ENCODE measurements around the gene DUS4L. TPM values are rescaled to one million over a fixed set of nuclear protein-coding genes. Genes with fewer than 3 reads are reported as not detected.

Gene DUS4L
- total RNA-seq, 1 experiment from 2014 or later, result 10.2 TPM

DNA sequence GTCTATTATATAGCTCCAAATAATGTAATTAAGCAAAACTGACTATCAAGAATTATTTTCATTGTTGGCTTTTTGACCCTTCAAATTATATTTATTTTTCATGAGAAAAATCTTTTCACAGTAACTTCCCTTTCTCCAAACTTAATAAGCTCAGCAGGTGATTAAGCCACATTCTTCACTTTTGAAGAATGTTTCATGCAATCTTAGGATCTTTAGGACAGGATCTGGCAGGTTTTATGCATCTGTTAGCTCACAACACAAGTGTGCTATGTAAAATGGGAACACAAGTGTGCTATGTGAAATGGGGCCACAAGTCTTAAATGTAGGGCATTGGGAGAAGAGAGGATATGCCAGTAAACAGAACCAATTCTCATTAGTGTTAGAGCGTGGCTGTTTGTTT is 42.5 kb downstream of the DUS4L start:
- CTCF ChIA-PET, result no interaction called here
- no peaks in the 10 kb centered on the region for H3K9me3 ChIP-seq (ENCODE audit: low read length)
- H3K4me2 ChIP-seq (ENCODE audit: low read length), result no peak overlapping the region
- no peaks in the 10 kb centered on the region for H4K20me1 ChIP-seq (ENCODE audit: low read length)
- H3K27me3 ChIP-seq (ENCODE audit: low read length), result no peaks in the 10 kb centered on the region
- DNase-seq, result no peak
- no peaks in the 10 kb centered on the region for H3K4me1 ChIP-seq (ENCODE audit: insufficient read depth, low read length)
- H3K9ac ChIP-seq (ENCODE audit: low read length), result no peak overlapping the region
- no TSS peak for BruUV-seq (replicated peaks)
- H3K9me2 ChIP-seq (replicated peaks; ENCODE audit: low read length), result no peaks in the 10 kb centered on the region
- no peaks in the 10 kb centered on the region for H3F3A ChIP-seq (ENCODE audit: low read length, unreplicated experiment)
- no peak for TF ChIP-seq EZH2phosphoT487 (IDR thresholded peaks at IDR 0.05; ENCODE audit: borderline replicate concordance, low read length)
- TF ChIP-seq CTCF (conservative IDR thresholded peaks at IDR 0.05; ENCODE audit: low read depth, low read length), result no peak
- no peak for TF ChIP-seq EZH2 (IDR thresholded peaks at IDR 0.05; ENCODE audit: low read length, unreplicated experiment)
- no peak overlapping the region for H2AFZ ChIP-seq (ENCODE audit: low read length)
- no peaks in the 10 kb centered on the region for H3K79me2 ChIP-seq (ENCODE audit: low read length)
- ATAC-seq, result no peak
- intact Hi-C loops (cut with micrococcal nuclease), result no loop called here
- H3K36me3 ChIP-seq (ENCODE audit: low read depth, low read length), result 0 out of 2 replicates have a peak, but pooled peaks cover 7% of the 10 kb centered on the region
- POLR2A ChIA-PET (ENCODE audit: unreplicated experiment), result no interaction called here
- no peak overlapping the region for H3K4me3 ChIP-seq (ENCODE audit: low read length)
- H3K27ac ChIP-seq (ENCODE audit: low read length), result no peak overlapping the region

DNA sequence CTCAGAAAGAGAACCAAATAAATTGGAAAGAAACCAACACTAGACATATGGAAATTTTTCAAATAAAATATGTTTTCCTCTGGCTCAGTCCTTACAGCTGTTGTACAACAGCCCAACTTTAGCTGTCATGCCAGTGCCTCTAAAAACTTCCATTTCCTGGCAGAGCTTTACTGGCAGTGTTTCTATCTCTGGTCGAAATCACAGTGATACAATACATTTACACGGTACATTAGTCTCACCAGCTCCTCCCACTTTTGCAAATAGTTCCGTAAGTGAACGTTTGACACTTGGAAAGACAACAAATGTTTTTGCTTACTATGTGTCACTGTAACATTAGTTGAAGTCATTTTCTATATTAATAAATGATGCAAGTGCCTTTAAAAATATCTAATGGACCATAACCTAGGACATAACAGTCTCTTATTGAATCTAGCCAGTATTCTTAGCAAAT is 46.1 kb downstream of the DUS4L start:
- CTCF ChIA-PET, result no interaction called here
- intact Hi-C loops (cut with micrococcal nuclease), result loop anchor here (5.0 kb wide), 1 partner anchor 43 kb away; no protein-coding TSS in a partner anchor
- Histone ChIP-seq H3K4me3 (ENCODE audit: low read length) (no peak overlapping the region), H3K36me3 (ENCODE audit: low read depth, low read length) (0 out of 2 replicates have a peak, but pooled peaks cover 6% of the 10 kb centered on the region), H3K9me3 (ENCODE audit: low read length) (no peaks in the 10 kb centered on the region), H3K9me2 (replicated peaks; ENCODE audit: low read length) (no peaks in the 10 kb centered on the region), H3K27ac (ENCODE audit: low read length) (no peak overlapping the region), H3F3A (ENCODE audit: low read length, unreplicated experiment) (peaks cover 5% of the 10 kb centered on the region), H4K20me1 (ENCODE audit: low read length) (no peaks in the 10 kb centered on the region), H3K4me2 (ENCODE audit: low read length) (no peak overlapping the region), H3K9ac (ENCODE audit: low read length) (no peak overlapping the region), H3K27me3 (ENCODE audit: low read length) (no peaks in the 10 kb centered on the region), H3K79me2 (ENCODE audit: low read length) (no peaks in the 10 kb centered on the region), H3K4me1 (ENCODE audit: insufficient read depth, low read length) (peaks cover 22% of the 10 kb centered on the region), H2AFZ (ENCODE audit: low read length) (no peak overlapping the region)
- POLR2A ChIA-PET (ENCODE audit: unreplicated experiment), result no interaction called here
- TF ChIP-seq EZH2phosphoT487 (IDR thresholded peaks at IDR 0.05; ENCODE audit: borderline replicate concordance, low read length) (no peak), CTCF (conservative IDR thresholded peaks at IDR 0.05; ENCODE audit: low read depth, low read length) (no peak), EZH2 (IDR thresholded peaks at IDR 0.05; ENCODE audit: low read length, unreplicated experiment) (no peak)
- no TSS peak for BruUV-seq (replicated peaks)
- no peak for ATAC-seq
- no peak for DNase-seq

- ChIA-PET POLR2A (ENCODE audit: unreplicated experiment) (no interaction called here), CTCF (no interaction called here)
- Histone ChIP-seq H3K79me2 (ENCODE audit: low read length) (no peaks in the 10 kb centered on the region), H3K4me1 (ENCODE audit: insufficient read depth, low read length) (peaks cover 27% of the 10 kb centered on the region), H3K9me2 (replicated peaks; ENCODE audit: low read length) (no peaks in the 10 kb centered on the region), H3K27ac (ENCODE audit: low read length) (no peak overlapping the region), H3F3A (ENCODE audit: low read length, unreplicated experiment) (peaks cover 5% of the 10 kb centered on the region), H2AFZ (ENCODE audit: low read length) (no peak overlapping the region), H3K4me3 (ENCODE audit: low read length) (no peak overlapping the region), H3K36me3 (ENCODE audit: low read depth, low read length) (0 out of 2 replicates have a peak, but pooled peaks cover 6% of the 10 kb centered on the region), H4K20me1 (ENCODE audit: low read length) (no peaks in the 10 kb centered on the region), H3K27me3 (ENCODE audit: low read length) (no peaks in the 10 kb centered on the region), H3K9ac (ENCODE audit: low read length) (no peak overlapping the region), H3K4me2 (ENCODE audit: low read length) (no peak overlapping the region), H3K9me3 (ENCODE audit: low read length) (no peaks in the 10 kb centered on the region)
- TF ChIP-seq CTCF (conservative IDR thresholded peaks at IDR 0.05; ENCODE audit: low read depth, low read length) (no peak), EZH2phosphoT487 (IDR thresholded peaks at IDR 0.05; ENCODE audit: borderline replicate concordance, low read length) (no peak), EZH2 (IDR thresholded peaks at IDR 0.05; ENCODE audit: low read length, unreplicated experiment) (no peak)
- ATAC-seq (no peak), DNase-seq (no peak)
- no TSS peak for BruUV-seq (replicated peaks)
- intact Hi-C loops (cut with micrococcal nuclease), result loop anchor here (5.0 kb wide), 1 partner anchor 43 kb away; no protein-coding TSS in a partner anchor
Observed at GRCh38 chr7:107610323-107610722, 46.6 kb downstream of the DUS4L start.
